Adrenal gland (tissue), 5 donors: ENCODE results near the gene KCNK15.

Experiments used
- CTCF ChIP-seq, 6 experiments: fragments of 450-650 bp in 4 of 6; fragments of 200-600 bp in 2 of 6; sonication (generic) in 1 of 6; IDR thresholded peaks; 1 replicate in 5 of 6; 2 replicates in 1 of 6; pipeline versions ENCODE4 v1.5.1 to v1.8.0; 2016 to 2021; ENCODE audit warnings: antibody characterized with exemption in 6 of 6, mild to moderate bottlenecking in 2 of 6, moderate library complexity in 1 of 6
- POLR2A ChIP-seq, 2 donors: fragments of 450-650 bp; IDR thresholded peaks; one replicate each; pipeline ENCODE4 v1.6.1; 2017; ENCODE audit warnings: antibody characterized with exemption in 2 of 2, mild to moderate bottlenecking in 2 of 2, moderate library complexity in 1 of 2
- donor health status: DM: no; HTN: no; CAD: no.

- TF ChIP-seq CTCF (IDR thresholded peaks at IDR 0.05), result no peak
- TF ChIP-seq POLR2A (IDR thresholded peaks at IDR 0.05), result no peak
Observed at GRCh38 chr20:44756956-44757355, 11.3 kb downstream of the KCNK15 start.
